NOMO-1 treated with DMSO at 0.1 percent for 48 hours (cell line): ENCODE measurements around the gene CD79B.
"Not testable (repeated sequence)": the region's sequence is repeated elsewhere in the genome, so short reads cannot be mapped to it uniquely, and the experiment has no call there.

Source experiments
- DNase-seq: peaks from one replicate; lab custom pipeline; 2025; ENCODE audit not compliant: unreplicated experiment; lab: John Stamatoyannopoulos, UW

The CD79B gene

GRCh38 chr17:63881935-63882601 is 50.1 kb downstream of the CD79B start, which contains the start of gene GH2:
Gene GH2 (minus strand): TSS chr17:63881944. CDS start chr17:63881801, 143 bp downstream.
- DNase-seq, result peak; percentile 44

GRCh38 chr17:63881337-63881736 is 50.8 kb downstream of the CD79B start:
- DNase-seq, result not testable (repeated sequence)

- DNase-seq, result no peak
These were observed 51.4 kb downstream of the CD79B start for GRCh38 chr17:63880706-63881105.
